Measurements from ENCODE around the gene AMZ1.

GRCh38 chr7:2670171-2670570, 17.8 kb upstream of the AMZ1 start:
- TF ChIP-seq POLR2AphosphoS5 (IDR thresholded peaks at IDR 0.05; ENCODE audit: low read depth, low read length), result no peak
- no peak for TF ChIP-seq POLR2A (IDR thresholded peaks at IDR 0.05; ENCODE audit: low read depth, low read length)

Measured in GM12891 (cell line).